Sigmoid colon (tissue), 3 donors: ENCODE measurements around the gene CD33.

Experiments
- CTCF ChIP-seq, 4 experiments: fragments of 450-650 bp in 3 of 4; fragments of 200-600 bp in 1 of 4; IDR thresholded peaks; one replicate each; pipeline ENCODE4 v1.5.1; 2016 to 2019; ENCODE audit warnings: antibody characterized with exemption in 4 of 4, mild to moderate bottlenecking in 3 of 4, moderate library complexity in 2 of 4
- POLR2A ChIP-seq, 2 donors: fragments of 450-650 bp; IDR thresholded peaks; one replicate each; pipeline ENCODE4 v1.6.1; 2016; ENCODE audit warnings: antibody characterized with exemption in 2 of 2, mild to moderate bottlenecking in 2 of 2, moderate library complexity in 2 of 2

GRCh38 chr19:51195616-51196015 is 29.3 kb upstream of the CD33 start:
- TF ChIP-seq CTCF (IDR thresholded peaks at IDR 0.05) (no peak), POLR2A (IDR thresholded peaks at IDR 0.05) (no peak)
